Measurements from ENCODE around the gene PAPOLB. TPM values are rescaled to one million over a fixed set of nuclear protein-coding genes. Genes with fewer than 3 reads are reported as not detected.
A peak's percentile ranks its signal among the peaks of the same experiment; 100 is the strongest.

The PAPOLB gene
- polyA plus RNA-seq, 1 donor from 2014 or later = 0.05 TPM

GRCh38 chr7:4849390-4849789 is 12.4 kb downstream of the PAPOLB start:
- no peaks in the 10 kb centered on the region for H3K36me3 ChIP-seq (ENCODE audit: insufficient read depth, low read length)
- no peaks in the 10 kb centered on the region for H3K79me2 ChIP-seq (replicated peaks; ENCODE audit: insufficient read depth, low read length)
- no peak overlapping the region for H3K4me3 ChIP-seq (ENCODE audit: low read length)
- H3K9ac ChIP-seq (ENCODE audit: low read length) = no peak overlapping the region
- H3K9me3 ChIP-seq (ENCODE audit: low read length) = no peaks in the 10 kb centered on the region
- no peak overlapping the region for H3K27ac ChIP-seq (ENCODE audit: low read length)
- H2AFZ ChIP-seq (ENCODE audit: low read depth, low read length) = no peak overlapping the region
- H3F3A ChIP-seq (ENCODE audit: insufficient read depth, low read length, poor library complexity, severe bottlenecking) = no peaks in the 10 kb centered on the region
- peak; percentile 26 for TF ChIP-seq CTCF (IDR thresholded peaks at IDR 0.05; ENCODE audit: poor library complexity, severe bottlenecking)
- no peak for TF ChIP-seq TAF1 (IDR thresholded peaks at IDR 0.05; ENCODE audit: low read depth)
- TF ChIP-seq RAD21 (conservative IDR thresholded peaks at IDR 0.05) = peak; percentile 18
- H3K9me2 ChIP-seq (ENCODE audit: insufficient read depth, low read length) = no peaks in the 10 kb centered on the region
- no peaks in the 10 kb centered on the region for H3K27me3 ChIP-seq (ENCODE audit: insufficient read depth, low read depth, low read length)
- H3K4me2 ChIP-seq (ENCODE audit: low read length) = no peak overlapping the region
- H4K20me1 ChIP-seq (ENCODE audit: insufficient read depth) = no peaks in the 10 kb centered on the region

- Histone ChIP-seq H3K4me3 (ENCODE audit: low read length) (no peak overlapping the region), H3K36me3 (ENCODE audit: insufficient read depth, low read length) (no peaks in the 10 kb centered on the region), H3K4me2 (ENCODE audit: low read length) (no peak overlapping the region), H3K27ac (ENCODE audit: low read length) (no peak overlapping the region), H3K27me3 (ENCODE audit: insufficient read depth, low read depth, low read length) (no peaks in the 10 kb centered on the region), H3F3A (ENCODE audit: insufficient read depth, low read length, poor library complexity, severe bottlenecking) (no peaks in the 10 kb centered on the region), H4K20me1 (ENCODE audit: insufficient read depth) (no peaks in the 10 kb centered on the region), H3K9ac (ENCODE audit: low read length) (no peak overlapping the region), H2AFZ (ENCODE audit: low read depth, low read length) (no peak overlapping the region), H3K9me2 (ENCODE audit: insufficient read depth, low read length) (no peaks in the 10 kb centered on the region), H3K79me2 (replicated peaks; ENCODE audit: insufficient read depth, low read length) (no peaks in the 10 kb centered on the region), H3K9me3 (ENCODE audit: low read length) (no peaks in the 10 kb centered on the region)
- TF ChIP-seq SMC3 (conservative IDR thresholded peaks at IDR 0.05; ENCODE audit: poor library complexity) (no peak), REST (IDR thresholded peaks at IDR 0.05; ENCODE audit: borderline replicate concordance) (no peak), MXI1 (conservative IDR thresholded peaks at IDR 0.05; ENCODE audit: poor library complexity, severe bottlenecking) (no peak), CTCF (IDR thresholded peaks at IDR 0.05; ENCODE audit: poor library complexity, severe bottlenecking) (no peak), POLR2AphosphoS5 (IDR thresholded peaks at IDR 0.05) (no peak), RAD21 (conservative IDR thresholded peaks at IDR 0.05) (no peak), EZH2 (IDR thresholded peaks at IDR 0.05; ENCODE audit: borderline replicate concordance, insufficient read depth, low read length, poor library complexity, severe bottlenecking) (no peak), EP300 (conservative IDR thresholded peaks at IDR 0.05; ENCODE audit: poor library complexity, severe bottlenecking) (no peak)
Measured at GRCh38 chr7:4845740-4846142, 16.1 kb downstream of the PAPOLB start.

Measured in neural cell (in vitro differentiated cells).